Smooth muscle cell (in vitro differentiated cells): Measurements from ENCODE around the gene SURF4. TPM values are rescaled to one million over a fixed set of nuclear protein-coding genes. Genes with fewer than 3 reads are reported as not detected.

Experiments used
- DNase-seq: peaks from one replicate; lab custom pipeline; 2025; ENCODE audit not compliant: unreplicated experiment; lab: John Stamatoyannopoulos, UW
- H2AFZ ChIP-seq: fragments of 200-600 bp; sonication (generic); 2 replicates; pipeline ENCODE4 v1.6.0; 2016; ENCODE audit warnings: antibody characterized with exemption, low read depth, mild to moderate bottlenecking
- H3F3A ChIP-seq: fragments of 200-600 bp; sonication (generic); 2 replicates; pipeline ENCODE4 v1.6.0; 2017; ENCODE audit warnings: antibody characterized with exemption, low read depth
- H3K27ac ChIP-seq: fragments of 200-600 bp; sonication (generic); 2 replicates; pipeline ENCODE4 v1.5.1; 2016; ENCODE audit warnings: low read depth, mild to moderate bottlenecking
- H3K27me3 ChIP-seq: fragments of 200-600 bp; sonication (generic); 2 replicates; pipeline ENCODE4 v1.6.1; 2016; ENCODE audit warnings: low read depth, mild to moderate bottlenecking
- H3K36me3 ChIP-seq: fragments of 200-600 bp; sonication (generic); 2 replicates; pipeline ENCODE4 v1.5.1; 2016; ENCODE audit warnings: low read depth
- H3K4me1 ChIP-seq: fragments of 200-600 bp; sonication (generic); 2 replicates; pipeline ENCODE4 v1.5.1; 2016; ENCODE audit warnings: low read depth
- H3K4me2 ChIP-seq: fragments of 200-600 bp; sonication (generic); 2 replicates; pipeline ENCODE4 v1.6.0; 2016; ENCODE audit warnings: mild to moderate bottlenecking
- H3K4me3 ChIP-seq: fragments of 200-600 bp; sonication (generic); 2 replicates; pipeline ENCODE4 v1.5.1; 2016; ENCODE audit warnings: mild to moderate bottlenecking
- H3K79me2 ChIP-seq: fragments of 200-600 bp; sonication (generic); 2 replicates; pipeline ENCODE4 v1.6.0; 2016; ENCODE audit warnings: low read depth, mild to moderate bottlenecking
- H3K9ac ChIP-seq: fragments of 200-600 bp; sonication (generic); 2 replicates; pipeline ENCODE4 v1.6.0; 2016; ENCODE audit warnings: low read depth
- H3K9me3 ChIP-seq: fragments of 200-600 bp; sonication (generic); replicated peaks from 2 replicates; pipeline ENCODE4 v1.5.1; 2016; ENCODE audit warnings: low read depth
- H4K20me1 ChIP-seq: fragments of 200-600 bp; sonication (generic); 2 replicates; pipeline ENCODE4 v1.6.0; 2016; ENCODE audit warnings: low read depth
- CTCF ChIP-seq: fragments of 200-600 bp; sonication (generic); IDR thresholded peaks from 2 replicates; pipeline ENCODE4 v1.5.1; 2017; ENCODE audit warnings: borderline replicate concordance, mild to moderate bottlenecking, antibody characterized with exemption; ENCODE audit not compliant: insufficient read depth, poor library complexity, severe bottlenecking
- WGBS: methylation state at CpG from one replicate; pipeline ENCODE4 v1.1.7; 2016; ENCODE audit warnings: low lambda C conversion rate; 5-methylcytosine and 5-hydroxymethylcytosine counted together
- polyA plus RNA-seq: library from polyadenylated mRNA; unstranded; fragments of >200 nt; fragmentation: Nextera tagmentation; extraction: Ambion mirVana; gene quantifications from 2 replicates; pipeline ENCODE4 v1.2.1, GENCODE V29; 2016
- total RNA-seq: library from RNA; depleted of rRNA; stranded (reverse); fragments of >200 nt; gene quantifications from 2 replicates; pipeline ENCODE4 v1.2.3, GENCODE V29; 2014

Gene SURF4
- total and polyA plus RNA-seq, 2 experiments from 2014 or later = 353 to 396 TPM

- Histone ChIP-seq H3K4me3 (no peak overlapping the region), H3K9ac (no peak overlapping the region), H4K20me1 (peaks cover 16% of the 10 kb centered on the region), H3K4me2 (no peak overlapping the region), H3K4me1 (peaks cover 7% of the 10 kb centered on the region), H3K79me2 (peaks cover 21% of the 10 kb centered on the region), H2AFZ (no peak overlapping the region), H3K36me3 (no peaks in the 10 kb centered on the region), H3F3A (peaks cover 7% of the 10 kb centered on the region), H3K9me3 (no peaks in the 10 kb centered on the region), H3K27me3 (no peaks in the 10 kb centered on the region), H3K27ac (no peak overlapping the region)
- 96% methylated on average over 10 of the region's 10 CpGs for WGBS
- TF ChIP-seq CTCF = no peak
- DNase-seq = no peak
These were observed 42.3 kb downstream of the SURF4 start for GRCh38 chr9:133333566-133333965.

- H3K27ac ChIP-seq = no peak overlapping the region
- no peaks in the 10 kb centered on the region for H3K36me3 ChIP-seq
- H3F3A ChIP-seq = peaks cover 7% of the 10 kb centered on the region
- H3K79me2 ChIP-seq = peaks cover 21% of the 10 kb centered on the region
- H3K9me3 ChIP-seq = no peaks in the 10 kb centered on the region
- 96% methylated on average over 11 of the region's 11 CpGs for WGBS
- no peaks in the 10 kb centered on the region for H3K27me3 ChIP-seq
- no peak for DNase-seq
- TF ChIP-seq CTCF = no peak
- H3K9ac ChIP-seq = no peak overlapping the region
- peaks cover 7% of the 10 kb centered on the region for H3K4me1 ChIP-seq
- no peak overlapping the region for H3K4me3 ChIP-seq
- H2AFZ ChIP-seq = no peak overlapping the region
- H3K4me2 ChIP-seq = no peak overlapping the region
- peaks cover 16% of the 10 kb centered on the region for H4K20me1 ChIP-seq
These were observed 42.8 kb downstream of the SURF4 start for GRCh38 chr9:133333011-133333410.

- Histone ChIP-seq H3K4me2 (no peak overlapping the region), H3F3A (peaks cover 7% of the 10 kb centered on the region), H3K4me1 (peaks cover 7% of the 10 kb centered on the region), H3K36me3 (no peaks in the 10 kb centered on the region), H4K20me1 (peaks cover 16% of the 10 kb centered on the region), H3K9me3 (no peaks in the 10 kb centered on the region), H3K4me3 (no peak overlapping the region), H2AFZ (no peak overlapping the region), H3K79me2 (peaks cover 21% of the 10 kb centered on the region), H3K27ac (no peak overlapping the region), H3K27me3 (no peaks in the 10 kb centered on the region), H3K9ac (no peak overlapping the region)
- no peak for DNase-seq
- 91% methylated on average over 14 of the region's 20 CpGs for WGBS
- no peak for TF ChIP-seq CTCF
These were observed 43.5 kb downstream of the SURF4 start for GRCh38 chr9:133332381-133332730.

- Histone ChIP-seq H3K27ac (no peak overlapping the region), H4K20me1 (peaks cover 16% of the 10 kb centered on the region), H3K36me3 (no peaks in the 10 kb centered on the region), H3F3A (peaks cover 7% of the 10 kb centered on the region), H3K4me3 (no peak overlapping the region), H3K9ac (no peak overlapping the region), H3K4me2 (no peak overlapping the region), H2AFZ (no peak overlapping the region), H3K9me3 (no peaks in the 10 kb centered on the region), H3K79me2 (peaks cover 21% of the 10 kb centered on the region), H3K27me3 (no peaks in the 10 kb centered on the region), H3K4me1 (peaks cover 7% of the 10 kb centered on the region)
- DNase-seq = no peak
- 94% methylated on average over 53 of the region's 57 CpGs for WGBS
- no peak for TF ChIP-seq CTCF
These were observed 44.0 kb downstream of the SURF4 start for GRCh38 chr9:133331641-133332380.
